Measurements from ENCODE around the gene HMCN2. TPM values are rescaled to one million over a fixed set of nuclear protein-coding genes. Genes with fewer than 3 reads are reported as not detected.
"Not testable (repeated sequence)": the region's sequence is repeated elsewhere in the genome, so short reads cannot be mapped to it uniquely, and the experiment has no call there.

Gene HMCN2
- total RNA-seq, 1 experiment from 2014 or later: not detected

DNA sequence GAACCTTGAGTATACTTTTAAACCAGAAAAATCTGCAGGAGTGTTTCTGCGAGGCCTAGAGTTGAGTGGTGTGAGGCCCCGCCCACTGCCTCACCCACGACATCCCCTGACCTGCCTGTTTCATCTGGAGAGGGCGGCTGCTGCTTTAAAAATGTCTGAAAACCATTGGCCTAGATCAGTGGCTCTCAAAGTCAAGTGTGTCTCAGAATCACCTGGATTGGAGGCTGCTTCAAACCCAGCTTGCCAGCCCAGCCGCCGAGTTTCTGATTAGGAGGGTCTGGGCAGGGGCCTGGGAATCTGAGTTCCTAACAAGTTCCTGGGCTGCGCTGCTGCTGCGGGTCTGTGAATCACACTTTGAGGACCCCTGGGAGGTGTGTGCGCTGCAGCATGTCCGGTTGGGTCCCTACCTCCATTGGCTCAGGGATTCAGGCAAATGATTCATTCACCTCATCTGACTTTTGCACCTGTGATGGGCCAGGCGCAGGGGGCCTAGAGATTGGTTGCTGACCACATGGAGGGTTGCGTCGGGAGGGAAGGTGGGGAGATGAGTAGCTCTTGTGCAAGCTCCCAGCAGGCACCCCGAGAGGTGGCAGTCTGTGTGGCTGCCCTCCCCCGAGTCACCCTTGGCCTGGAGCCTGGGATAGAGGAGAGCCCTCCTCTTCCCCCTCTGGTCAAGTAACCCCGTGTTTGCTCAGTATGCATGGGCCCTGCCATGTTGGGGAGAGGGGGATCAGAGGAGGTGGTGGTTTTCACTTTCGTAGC, 27.6 kb upstream of the HMCN2 start:
- no peak for DNase-seq (ENCODE audit: low read depth, low spot score)
- in situ Hi-C loops (cut with HindIII; ENCODE audit: low pct_unique_long_range_greater_than_20kb, low sequenced_read_pairs): no loop called here

DNA sequence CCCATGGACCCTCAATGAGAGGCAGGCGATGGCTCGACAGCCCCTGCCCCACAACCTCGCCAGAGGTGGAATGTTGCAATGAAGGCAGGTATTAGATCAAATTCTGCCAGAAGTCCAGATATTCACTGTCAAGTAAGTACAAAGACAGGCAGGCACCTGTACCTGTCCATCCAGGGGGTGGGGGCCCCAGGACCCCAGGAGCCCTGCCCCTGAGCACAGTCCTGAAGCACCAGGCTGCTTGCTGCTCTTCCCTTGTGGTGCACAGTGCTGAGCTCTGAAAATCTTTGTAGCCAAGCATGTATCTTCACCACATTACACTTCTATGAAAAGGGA, 26.2 kb upstream of the HMCN2 start:
- in situ Hi-C loops (cut with HindIII; ENCODE audit: low pct_unique_long_range_greater_than_20kb, low sequenced_read_pairs): no loop called here

DNA sequence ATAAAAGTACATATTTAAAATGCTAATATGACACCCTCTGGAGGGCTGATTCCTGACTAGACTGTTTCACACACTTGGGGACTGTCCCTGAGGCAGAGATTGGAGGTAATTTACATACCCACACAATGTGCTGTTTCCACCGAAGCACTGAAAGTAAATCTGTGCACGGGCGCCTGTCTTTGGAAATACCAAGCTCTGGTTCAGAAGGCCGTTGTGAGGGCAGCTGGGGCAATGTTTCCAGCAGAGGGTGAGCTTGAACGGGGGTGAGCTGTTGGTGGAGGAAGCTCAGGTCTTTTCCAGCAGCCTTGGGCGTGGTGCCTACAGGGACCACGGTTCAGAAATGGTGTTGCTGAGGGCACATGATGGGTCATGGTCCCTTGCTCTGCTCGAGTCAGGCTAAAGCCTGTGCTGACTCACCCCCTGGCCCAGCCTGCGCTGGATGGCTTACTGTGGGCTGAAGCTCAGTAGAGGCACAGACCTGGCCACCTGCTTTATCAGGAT, 25.8 kb upstream of the HMCN2 start:
- DNase-seq (ENCODE audit: low read depth, low spot score): no peak
- in situ Hi-C loops (cut with HindIII; ENCODE audit: low pct_unique_long_range_greater_than_20kb, low sequenced_read_pairs): no loop called here

More for the DNA sequence above, 26.2 kb upstream of the HMCN2 start:
- no peak for DNase-seq (ENCODE audit: low read depth, low spot score)

DNA sequence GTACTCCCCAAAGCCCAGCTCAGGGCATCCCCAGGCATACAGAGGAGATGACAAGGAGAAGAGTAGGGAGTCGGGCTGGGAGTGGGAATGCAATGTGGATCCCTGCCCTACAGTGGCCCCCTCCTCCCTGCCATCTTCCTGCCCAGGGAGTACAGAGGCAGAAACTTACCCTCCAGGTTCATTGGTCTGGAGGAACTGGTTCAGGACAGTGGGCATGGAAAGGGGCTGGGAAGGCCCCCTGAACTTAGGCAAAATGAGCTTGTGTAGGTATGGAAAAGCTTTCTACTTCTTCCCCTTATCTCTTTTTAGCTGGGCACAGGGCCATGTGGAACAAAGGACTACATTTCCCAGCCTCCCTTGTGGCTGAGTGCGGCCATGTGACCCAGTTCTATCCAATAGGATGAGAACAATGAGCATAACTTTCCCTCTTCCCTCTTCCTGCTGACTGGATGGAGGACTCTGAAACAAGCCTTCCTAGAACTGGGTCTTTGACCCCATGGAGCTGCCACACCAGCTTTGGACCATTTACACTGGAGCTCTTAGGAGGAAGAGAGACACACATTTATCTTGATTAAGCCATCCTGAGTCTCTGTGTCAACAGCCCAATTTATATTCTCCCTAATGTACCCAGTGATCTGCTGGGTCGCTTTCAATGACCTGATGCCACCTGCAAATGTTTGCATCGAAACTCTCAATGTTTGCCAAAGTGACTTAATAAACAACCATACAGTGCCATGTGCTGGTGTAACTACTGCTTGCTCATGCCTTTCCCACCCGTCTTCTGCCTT, 25.0 kb upstream of the HMCN2 start:
- in situ Hi-C loops (cut with HindIII; ENCODE audit: low pct_unique_long_range_greater_than_20kb, low sequenced_read_pairs): no loop called here
- DNase-seq (ENCODE audit: low read depth, low spot score): peak; percentile 90

DNA sequence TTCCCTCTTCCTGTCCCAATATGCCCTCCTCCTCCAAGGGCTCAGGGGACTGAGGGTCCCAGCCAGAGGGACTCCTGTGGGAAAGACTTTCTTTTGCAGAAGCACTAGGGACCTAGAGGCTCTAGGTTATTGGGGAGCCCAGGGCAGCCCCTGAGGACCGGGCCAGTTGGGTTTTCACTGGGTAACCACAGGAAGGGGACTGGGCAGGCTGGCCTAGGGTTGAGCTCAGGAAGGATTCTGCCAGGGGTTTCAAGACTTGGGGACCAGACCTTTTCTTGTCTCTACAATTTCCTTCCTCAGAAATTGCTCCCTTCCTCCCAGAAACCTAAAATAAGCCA, 24.4 kb upstream of the HMCN2 start:
- in situ Hi-C loops (cut with HindIII; ENCODE audit: low pct_unique_long_range_greater_than_20kb, low sequenced_read_pairs): no loop called here
- no peak for DNase-seq (ENCODE audit: low read depth, low spot score)

DNA sequence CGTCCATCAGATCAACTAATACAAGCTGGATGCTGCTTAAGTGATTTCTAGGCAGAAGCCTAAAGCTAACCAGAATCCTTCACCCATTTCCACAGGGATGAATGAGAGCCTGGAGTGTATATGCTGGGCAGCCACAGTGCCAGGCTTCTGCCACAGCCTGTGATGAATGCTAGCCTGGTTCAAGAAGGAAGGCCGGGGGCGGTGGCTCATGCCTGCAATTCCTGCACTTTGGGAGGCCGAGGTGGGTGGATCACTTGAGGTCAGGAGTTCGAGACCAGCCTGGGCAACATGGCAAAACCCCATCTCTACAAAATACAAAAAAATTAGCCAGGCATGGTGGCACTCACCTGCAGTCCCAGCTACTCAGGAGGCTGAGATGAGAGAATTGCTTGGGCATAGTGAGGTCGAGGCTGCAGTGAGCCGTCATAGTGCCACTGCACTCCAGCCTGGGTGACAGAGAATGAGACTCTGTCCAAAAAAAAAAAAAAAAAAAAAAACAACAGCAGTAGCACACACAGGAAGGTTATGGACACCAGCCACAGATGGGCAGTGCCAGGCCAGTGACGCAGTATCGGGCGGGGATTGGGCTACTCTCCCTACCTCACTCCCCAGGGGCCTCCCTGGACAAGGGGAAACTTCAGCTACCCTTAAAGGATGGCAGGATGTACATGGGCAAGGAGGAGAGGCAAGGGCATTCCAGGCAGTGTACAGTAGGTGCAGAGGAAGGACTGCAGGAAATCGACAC, 23.1 kb upstream of the HMCN2 start:
- in situ Hi-C loops (cut with HindIII; ENCODE audit: low pct_unique_long_range_greater_than_20kb, low sequenced_read_pairs): no loop called here
- no peak for DNase-seq (ENCODE audit: low read depth, low spot score)

DNA sequence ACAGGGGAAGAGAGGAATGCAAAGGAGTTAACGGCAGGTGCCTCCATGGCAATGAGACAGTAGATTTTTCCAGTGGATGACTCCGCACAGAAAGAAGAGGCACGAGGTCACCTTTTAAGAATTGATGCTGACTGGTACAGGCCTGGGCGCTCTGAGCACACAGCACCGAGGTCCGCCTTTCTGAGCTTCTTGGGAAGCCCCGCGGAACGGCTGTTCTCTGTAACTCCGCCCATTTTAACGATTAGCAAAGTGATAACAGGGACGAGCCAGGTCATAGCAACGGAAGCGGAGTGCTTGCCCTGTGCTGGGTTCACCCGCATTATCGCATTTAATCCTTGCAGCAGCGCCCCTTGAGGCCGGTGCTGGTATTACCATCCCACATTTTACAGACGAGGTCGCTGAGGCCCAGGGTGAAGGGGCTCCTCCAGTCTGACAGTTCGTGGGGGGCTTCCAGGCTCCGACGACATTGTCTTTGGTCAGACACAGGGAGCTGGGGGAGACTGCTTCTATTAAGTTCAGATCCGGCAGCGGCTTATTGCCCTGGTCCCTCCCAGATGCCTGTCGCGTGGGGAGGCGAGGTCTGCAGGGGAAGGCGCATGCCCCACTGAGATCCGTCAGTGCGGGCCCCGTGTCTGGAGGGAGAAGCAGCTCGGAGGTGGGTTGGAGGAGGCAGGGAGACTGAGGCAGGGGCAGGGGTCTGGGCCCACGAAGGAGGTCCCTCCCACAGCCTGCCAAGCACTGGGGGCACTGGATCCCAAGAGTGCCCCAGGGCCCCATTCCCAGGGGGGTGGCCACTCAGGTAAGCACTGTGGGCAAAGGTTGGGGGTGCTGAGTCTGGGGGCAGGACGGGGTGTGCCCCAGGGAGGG, 22.3 kb upstream of the HMCN2 start:
- peak; percentile 63 for DNase-seq (ENCODE audit: low read depth, low spot score)

DNA sequence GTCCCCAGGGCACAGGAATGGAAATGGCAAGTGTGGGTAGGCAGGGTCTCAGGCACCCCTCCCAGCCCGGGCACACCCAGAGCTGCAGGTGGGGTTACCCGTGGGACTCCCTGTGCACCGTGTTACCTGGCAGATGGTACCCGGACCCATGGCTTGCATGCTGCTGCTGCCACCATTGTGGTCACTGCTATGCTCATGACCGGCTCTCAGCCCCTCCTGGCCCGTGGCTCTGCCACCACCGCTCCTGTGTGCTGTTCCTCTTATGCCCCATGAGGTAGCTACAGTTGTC, 21.7 kb upstream of the HMCN2 start:
- in situ Hi-C loops (cut with HindIII; ENCODE audit: low pct_unique_long_range_greater_than_20kb, low sequenced_read_pairs): no loop called here
- DNase-seq (ENCODE audit: low read depth, low spot score): no peak

More for the DNA sequence above, 22.3 kb upstream of the HMCN2 start:
- in situ Hi-C loops (cut with HindIII; ENCODE audit: low pct_unique_long_range_greater_than_20kb, low sequenced_read_pairs): no loop called here

DNA sequence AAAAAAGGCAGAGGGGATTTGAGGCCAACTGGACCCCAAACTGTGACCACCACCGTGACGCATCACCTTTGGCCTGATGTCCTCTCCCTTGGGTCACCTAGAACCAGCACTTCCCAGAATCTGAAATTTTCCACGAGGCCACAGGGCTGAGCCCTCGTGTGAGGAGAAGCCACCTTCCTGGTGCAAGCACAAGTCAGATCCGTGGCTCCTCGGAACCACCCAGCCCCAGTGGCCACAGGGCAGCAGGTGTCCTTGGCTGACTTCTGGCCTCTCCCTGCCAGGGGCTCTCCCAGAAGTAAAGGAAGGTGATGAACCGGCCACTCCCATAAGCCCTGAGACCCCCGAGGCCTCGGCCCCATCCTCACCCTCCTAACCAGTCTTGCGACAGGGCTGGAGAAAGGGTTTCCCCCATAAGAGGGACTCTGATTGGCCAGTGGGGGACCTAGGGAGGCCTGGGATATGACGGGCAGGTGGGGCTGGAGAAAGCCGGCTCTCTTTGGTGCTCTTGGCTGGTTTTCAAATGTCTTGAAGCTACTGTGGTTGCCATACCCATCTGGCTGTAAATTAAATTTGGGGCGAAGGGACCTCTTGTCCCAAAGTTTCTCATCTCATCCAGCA, 20.9 kb upstream of the HMCN2 start:
- in situ Hi-C loops (cut with HindIII; ENCODE audit: low pct_unique_long_range_greater_than_20kb, low sequenced_read_pairs): no loop called here
- DNase-seq (ENCODE audit: low read depth, low spot score): no peak

DNA sequence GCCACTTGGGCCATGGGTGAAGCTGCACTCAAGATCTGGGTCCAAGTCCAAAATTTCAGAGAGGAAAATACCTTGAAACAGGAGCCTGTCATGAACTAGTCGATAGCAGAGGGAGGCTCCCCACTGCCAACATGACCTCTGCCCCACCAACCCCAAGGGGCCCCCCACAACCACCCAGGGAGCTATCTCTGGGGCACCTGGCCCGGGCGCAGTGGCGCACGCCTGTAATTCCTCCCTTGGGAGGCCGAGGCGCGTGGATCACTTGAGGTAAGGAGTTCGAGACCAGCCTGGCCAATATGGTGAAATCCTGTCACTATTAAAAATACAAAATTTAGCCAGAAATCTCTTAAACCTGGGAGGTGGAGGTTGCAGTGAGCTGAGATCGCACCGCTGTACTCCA, 20.1 kb upstream of the HMCN2 start:
- no peak for DNase-seq (ENCODE audit: low read depth, low spot score)
- in situ Hi-C loops (cut with HindIII; ENCODE audit: low pct_unique_long_range_greater_than_20kb, low sequenced_read_pairs): no loop called here

DNA sequence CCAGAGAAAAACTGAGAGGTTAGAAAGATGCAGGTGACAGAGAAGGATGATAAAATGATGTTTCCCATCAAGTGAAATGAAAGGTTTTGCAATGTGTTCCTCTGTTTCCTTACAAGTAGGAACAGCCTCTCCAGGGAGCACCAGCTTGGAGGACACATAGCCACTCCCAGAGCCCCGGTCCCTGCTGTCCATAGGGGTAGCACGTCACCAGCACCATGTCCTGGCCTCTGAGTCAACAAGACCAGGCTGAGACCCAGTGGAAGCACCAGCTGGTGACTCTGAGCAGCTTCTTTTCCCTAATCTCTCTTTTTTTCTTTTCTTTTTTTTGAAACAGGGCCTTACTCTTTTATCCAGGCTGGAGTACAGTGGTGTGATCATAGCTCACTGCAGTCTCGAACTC, 19.4 kb upstream of the HMCN2 start:
- in situ Hi-C loops (cut with HindIII; ENCODE audit: low pct_unique_long_range_greater_than_20kb, low sequenced_read_pairs): no loop called here
- no peak for DNase-seq (ENCODE audit: low read depth, low spot score)

DNA sequence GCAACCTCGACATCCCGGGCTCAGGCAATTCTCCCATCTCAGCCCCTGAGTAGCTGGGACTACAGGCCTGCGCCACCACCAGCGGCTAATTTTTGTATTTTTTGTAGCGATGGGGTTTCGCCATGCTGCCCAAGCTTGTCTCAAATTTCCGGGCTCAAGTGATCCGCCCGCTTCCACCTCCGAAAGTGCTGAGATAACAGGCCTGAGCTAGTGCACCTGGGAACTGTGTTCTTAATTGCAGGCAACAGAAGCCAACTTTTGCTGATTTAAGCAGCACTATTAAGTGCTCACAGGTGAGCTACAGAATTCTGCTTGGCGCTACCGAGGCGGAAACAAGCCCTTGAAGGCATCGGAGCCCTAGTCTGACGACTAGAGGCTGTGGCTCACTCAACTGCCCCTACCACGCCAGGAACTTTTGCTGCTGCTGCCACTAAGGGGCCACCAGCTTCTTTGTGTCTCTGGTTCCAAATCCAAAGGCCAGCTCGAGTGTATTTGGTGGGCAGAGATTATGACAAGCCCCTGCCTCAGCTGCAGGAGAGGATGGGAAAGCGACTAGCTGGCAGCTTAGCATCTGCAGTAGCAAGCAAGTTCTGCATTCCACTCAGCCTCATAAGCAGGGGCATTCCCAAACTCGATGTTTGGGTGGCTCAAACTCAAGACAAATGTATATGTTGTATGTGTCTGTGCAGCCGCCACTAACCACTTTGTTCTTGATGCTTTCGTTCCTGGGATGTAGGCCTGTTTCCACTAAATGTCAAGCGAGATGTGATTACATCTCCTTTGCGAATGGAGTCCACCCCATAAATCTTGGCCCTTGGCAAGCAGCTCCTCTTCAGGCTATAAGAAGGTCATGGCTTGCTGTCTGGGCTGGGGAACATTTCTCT, 10.6 kb upstream of the HMCN2 start:
- DNase-seq (ENCODE audit: low read depth, low spot score): no peak
- in situ Hi-C loops (cut with HindIII; ENCODE audit: low pct_unique_long_range_greater_than_20kb, low sequenced_read_pairs): loop anchor here (25.0 kb wide), 1 partner anchor 168 kb away; no protein-coding TSS in a partner anchor

DNA sequence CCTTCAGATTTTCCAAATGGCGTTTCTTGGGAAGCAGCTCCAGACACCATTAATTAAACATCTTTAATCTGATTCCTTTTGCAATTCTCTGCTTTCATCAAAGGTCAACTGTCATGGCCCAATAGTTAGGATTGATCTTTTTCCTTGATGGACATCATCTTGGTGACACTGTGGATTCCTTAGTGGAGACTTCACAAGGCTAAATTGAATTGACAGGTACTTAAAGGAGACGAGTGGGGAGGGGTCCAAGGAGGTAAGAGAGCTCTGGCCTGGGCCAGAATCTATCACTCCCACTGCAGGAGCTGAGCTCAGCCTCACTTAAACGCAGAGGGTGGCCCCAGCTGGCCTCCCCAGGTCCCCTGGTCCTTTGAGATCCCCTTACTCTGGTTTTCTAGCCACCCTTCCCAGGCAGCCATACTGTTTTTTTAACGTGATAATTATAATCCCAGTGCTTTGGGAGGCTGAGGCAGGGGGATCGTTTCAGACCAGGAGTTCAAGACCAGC, 9.9 kb upstream of the HMCN2 start:
- DNase-seq (ENCODE audit: low read depth, low spot score): no peak
- in situ Hi-C loops (cut with HindIII; ENCODE audit: low pct_unique_long_range_greater_than_20kb, low sequenced_read_pairs): loop anchor here (25.0 kb wide), 1 partner anchor 168 kb away; no protein-coding TSS in a partner anchor

DNA sequence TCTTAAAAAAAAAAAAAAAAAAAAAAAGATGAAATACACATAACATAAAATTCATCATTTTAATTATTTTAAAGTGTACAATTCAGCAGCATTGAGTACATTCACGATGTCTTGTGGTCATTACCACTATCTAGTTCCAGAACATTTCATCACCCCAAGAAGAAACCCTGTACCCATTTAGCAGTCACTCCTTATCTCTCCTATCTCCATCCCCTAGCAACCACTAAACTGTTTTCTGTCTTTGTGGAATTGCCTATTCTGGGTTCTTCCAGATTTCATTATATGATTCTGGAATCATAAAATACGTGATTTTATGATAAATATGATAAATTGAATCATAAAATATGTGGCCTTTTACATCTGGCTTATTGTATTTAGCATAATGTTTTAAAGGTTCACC, 8.9 kb upstream of the HMCN2 start:
- in situ Hi-C loops (cut with HindIII; ENCODE audit: low pct_unique_long_range_greater_than_20kb, low sequenced_read_pairs): loop anchor here (25.0 kb wide), 1 partner anchor 169 kb away; no protein-coding TSS in a partner anchor
- DNase-seq (ENCODE audit: low read depth, low spot score): no peak

DNA sequence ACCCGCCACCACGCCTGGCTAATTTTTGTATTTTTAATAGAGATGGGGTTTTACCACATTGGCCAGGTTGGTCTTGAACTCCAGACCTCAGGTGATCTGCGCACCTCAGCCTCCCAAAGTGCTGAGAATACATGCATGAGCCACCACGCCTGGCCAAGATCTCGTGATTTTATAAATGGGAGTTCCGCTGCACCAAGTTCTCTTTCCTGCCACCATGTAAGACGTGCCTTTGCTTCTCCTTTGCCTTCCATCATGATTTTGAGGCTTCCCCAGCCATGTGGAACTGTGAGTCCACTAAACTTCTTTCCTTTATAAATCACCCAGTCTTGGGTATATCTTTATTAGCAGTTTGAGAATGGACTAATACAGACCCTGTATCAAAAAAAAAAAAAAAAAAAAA, 7.4 kb upstream of the HMCN2 start:
- in situ Hi-C loops (cut with HindIII; ENCODE audit: low pct_unique_long_range_greater_than_20kb, low sequenced_read_pairs): loop anchor here (25.0 kb wide), 1 partner anchor 171 kb away; no protein-coding TSS in a partner anchor

DNA sequence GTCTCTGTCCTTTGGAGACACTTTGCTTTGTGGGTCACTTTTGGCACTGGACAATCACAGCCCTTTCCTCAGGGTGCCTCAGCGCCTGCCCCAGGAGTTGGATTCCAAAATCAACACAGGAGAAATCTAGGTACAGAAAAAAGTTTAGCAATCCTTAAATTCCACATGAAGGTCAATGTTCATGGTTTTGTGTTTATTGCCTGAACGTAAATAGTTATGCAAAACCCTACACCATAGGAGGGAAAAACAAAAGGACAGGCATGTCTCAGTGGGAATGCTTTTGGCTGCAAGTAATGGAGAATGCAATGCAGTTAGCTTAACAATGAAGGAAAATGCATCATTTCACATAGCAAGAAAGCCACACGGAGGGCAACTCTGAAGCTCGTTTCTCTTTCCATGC, 6.5 kb upstream of the HMCN2 start:
- in situ Hi-C loops (cut with HindIII; ENCODE audit: low pct_unique_long_range_greater_than_20kb, low sequenced_read_pairs): loop anchor here (25.0 kb wide), 1 partner anchor 172 kb away; no protein-coding TSS in a partner anchor
- no peak for DNase-seq (ENCODE audit: low read depth, low spot score)

More for the DNA sequence above, 7.4 kb upstream of the HMCN2 start:
- DNase-seq (ENCODE audit: low read depth, low spot score): not testable (repeated sequence)
